Measurements from ENCODE around the gene OOSP4A. TPM values are rescaled to one million over a fixed set of nuclear protein-coding genes. Genes with fewer than 3 reads are reported as not detected.

Gene OOSP4A
- total RNA-seq, 4 donors from 2014 or later, result not detected

DNA sequence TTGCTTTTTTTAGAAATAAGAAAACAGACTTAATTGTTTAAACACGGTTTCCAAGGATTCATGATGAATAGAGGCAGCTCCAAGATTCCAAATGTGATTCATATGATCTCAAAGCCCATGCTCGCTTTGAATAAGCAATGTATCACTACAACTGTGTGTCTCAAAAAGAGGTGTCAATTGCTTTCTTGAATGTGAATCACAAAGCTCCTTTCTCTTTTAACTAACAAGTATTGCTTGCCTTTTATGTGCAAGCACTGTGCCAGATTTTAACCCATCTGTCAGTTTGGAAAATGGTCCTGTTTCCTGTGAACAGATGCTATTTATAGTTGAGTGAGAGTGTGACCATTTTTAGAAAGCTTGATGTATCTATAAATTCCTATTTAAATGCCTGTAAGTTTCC is 19.1 kb upstream of the OOSP4A start:
- H3K9me3 ChIP-seq, result no peaks in the 10 kb centered on the region
- no peak overlapping the region for H3K27ac ChIP-seq
- DNase-seq, result no peak
- H3K4me3 ChIP-seq, result no peak overlapping the region
- no peaks in the 10 kb centered on the region for H3K4me1 ChIP-seq
- no peaks in the 10 kb centered on the region for H3K36me3 ChIP-seq
- TF ChIP-seq CTCF (IDR thresholded peaks at IDR 0.05) (no peak), POLR2A (IDR thresholded peaks at IDR 0.05) (no peak)
- H3K27me3 ChIP-seq, result no peaks in the 10 kb centered on the region

GRCh38 chr11:59953463-59954218 is 10.2 kb upstream of the OOSP4A start:
- Histone ChIP-seq H3K36me3 (no peaks in the 10 kb centered on the region), H3K9me3 (no peaks in the 10 kb centered on the region), H3K27me3 (no peaks in the 10 kb centered on the region), H3K4me3 (no peak overlapping the region), H3K27ac (no peak overlapping the region), H3K4me1 (no peaks in the 10 kb centered on the region)
- no peak for TF ChIP-seq CTCF (IDR thresholded peaks at IDR 0.05)
- TF ChIP-seq POLR2A (IDR thresholded peaks at IDR 0.05), result no peak
- no peak for DNase-seq

- no peak overlapping the region for H3K27ac ChIP-seq
- H3K9me3 ChIP-seq, result no peaks in the 10 kb centered on the region
- H3K27me3 ChIP-seq, result no peaks in the 10 kb centered on the region
- H3K4me1 ChIP-seq, result no peaks in the 10 kb centered on the region
- H3K4me3 ChIP-seq, result no peak overlapping the region
- H3K36me3 ChIP-seq, result no peaks in the 10 kb centered on the region
- DNase-seq, result no peak
- TF ChIP-seq CTCF (IDR thresholded peaks at IDR 0.05) (no peak), POLR2A (IDR thresholded peaks at IDR 0.05) (no peak)
Measured at GRCh38 chr11:59954219-59954847, 9.5 kb upstream of the OOSP4A start.

- Histone ChIP-seq H3K4me1 (peaks cover 0 to 7% (median 0%) of the 10 kb centered on the region in 4 donors), H3K27ac (no peak overlapping the region), H3K4me3 (no peak overlapping the region), H3K9me3 (no peaks in the 10 kb centered on the region), H3K36me3 (no peaks in the 10 kb centered on the region), H3K27me3 (no peaks in the 10 kb centered on the region)
- DNase-seq, result no peak
- TF ChIP-seq CTCF (IDR thresholded peaks at IDR 0.05) (no peak), POLR2A (IDR thresholded peaks at IDR 0.05) (no peak)
Measured at GRCh38 chr11:59957094-59957493, 6.7 kb upstream of the OOSP4A start.

DNA sequence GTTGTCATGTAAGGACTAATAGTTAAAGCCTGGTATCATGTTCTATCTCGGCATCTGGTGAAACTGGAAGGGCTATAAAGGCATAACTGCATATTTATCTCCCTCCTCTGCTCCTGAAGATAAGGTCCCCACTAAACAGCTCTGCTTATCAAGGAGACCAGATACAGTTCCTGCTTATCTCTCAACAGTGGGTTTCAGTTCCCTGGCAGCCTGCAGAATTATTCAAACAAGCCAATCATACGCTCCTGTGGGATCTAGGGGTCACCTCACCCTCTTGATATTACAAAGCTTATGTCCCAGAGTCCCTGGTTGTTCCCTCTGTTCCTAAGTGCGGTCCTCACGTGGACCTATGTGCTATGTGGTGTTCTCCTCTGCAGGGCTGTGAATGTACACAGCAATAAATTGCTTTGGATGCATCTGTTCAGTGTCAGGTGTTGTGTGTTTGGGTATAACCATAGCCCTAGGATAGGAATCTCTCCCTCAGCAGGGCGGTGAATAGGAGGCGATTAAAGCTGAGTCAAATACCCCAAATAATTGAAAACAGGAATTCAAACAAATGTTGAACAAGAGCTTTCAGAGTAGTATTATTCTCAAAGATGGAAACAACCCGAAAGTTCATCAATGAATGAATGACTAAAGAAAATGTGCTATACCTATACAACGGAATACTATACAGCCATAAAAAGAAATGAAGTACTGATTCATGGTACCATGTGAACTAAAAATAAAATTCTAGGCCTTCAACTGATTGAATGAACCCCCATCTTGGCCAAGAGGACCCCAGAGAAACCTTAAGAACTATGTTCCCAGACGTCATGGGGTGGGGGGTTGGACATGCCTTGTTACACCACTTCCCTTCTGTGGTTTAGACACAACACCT is 3.1 kb upstream of the OOSP4A start:
- H3K9me3 ChIP-seq, result no peaks in the 10 kb centered on the region

More for the DNA sequence above, 3.1 kb upstream of the OOSP4A start:
- Histone ChIP-seq H3K4me3 (no peak overlapping the region), H3K4me1 (peaks cover 0 to 10% (median 0%) of the 10 kb centered on the region in 4 donors), H3K36me3 (no peaks in the 10 kb centered on the region), H3K27ac (peak overlapping the region in 2 of 4 donors; percentile 55 to 59), H3K27me3 (no peaks in the 10 kb centered on the region)
- DNase-seq, result peak in 1 of 3 donors; percentile 48
- TF ChIP-seq POLR2A (IDR thresholded peaks at IDR 0.05) (no peak), CTCF (IDR thresholded peaks at IDR 0.05) (no peak)

Measured in Peyer's patch (tissue), 4 donors.